HAP-1 (cell line): ENCODE data around the gene MAGEB5.
"Not testable (repeated sequence)": the region's sequence is repeated elsewhere in the genome, so short reads cannot be mapped to it uniquely, and the experiment has no call there.

Source experiments
- DNase-seq, 2 experiments: peaks; one replicate each; pipeline ENCODE4 v3.0.0-alpha.2; 2016 to 2020; ENCODE audit warnings: low spot score in 2 of 2
- H3K27me3 ChIP-seq: fragments of 250-450 bp; sonication (Bioruptor Pico); 2 replicates; pipeline ENCODE4 v1.5.1; 2020; ENCODE audit warnings: low read depth, mild to moderate bottlenecking, moderate library complexity
- H3K36me3 ChIP-seq: fragments of 250-450 bp; sonication (Bioruptor Pico); replicated peaks from 2 replicates; pipeline ENCODE4 v1.5.1; 2020; ENCODE audit warnings: mild to moderate bottlenecking
- H3K4me1 ChIP-seq: fragments of 250-450 bp; sonication (Bioruptor Pico); 2 replicates; pipeline ENCODE4 v1.5.1; 2020; ENCODE audit warnings: mild to moderate bottlenecking
- H3K4me3 ChIP-seq: fragments of 250-450 bp; sonication (Bioruptor Pico); 2 replicates; pipeline ENCODE4 v1.5.1; 2020; ENCODE audit warnings: mild to moderate bottlenecking, moderate library complexity
- H3K9me3 ChIP-seq: fragments of 250-450 bp; sonication (Bioruptor Pico); 2 replicates; pipeline ENCODE4 v1.5.1; 2020; ENCODE audit warnings: mild to moderate bottlenecking, moderate library complexity
- in situ Hi-C: fragments of 300-500 bp; cut with MboI; formaldehyde crosslinking; loops from 3 replicates; pipeline ENCODE4 v1.14.3; 2020; ENCODE audit warnings: low sequenced_read_pairs, inconsistent platforms, mixed read lengths

MAGEB5 gene, protein sequence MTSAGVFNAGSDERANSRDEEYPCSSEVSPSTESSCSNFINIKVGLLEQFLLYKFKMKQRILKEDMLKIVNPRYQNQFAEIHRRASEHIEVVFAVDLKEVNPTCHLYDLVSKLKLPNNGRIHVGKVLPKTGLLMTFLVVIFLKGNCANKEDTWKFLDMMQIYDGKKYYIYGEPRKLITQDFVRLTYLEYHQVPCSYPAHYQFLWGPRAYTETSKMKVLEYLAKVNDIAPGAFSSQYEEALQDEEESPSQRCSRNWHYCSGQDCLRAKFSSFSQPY

GRCh38 chrX:26215869-26216268 lies at the start of gene MAGEB5:
MAGEB5 (plus strand) TSS chrX:26216169; CDS start chrX:26217302, 1,133 bp downstream.
- Histone ChIP-seq H3K4me3 (no peak within 1 kb of the TSS), H3K4me1 (no peaks in the 10 kb centered on the region)

GRCh38 chrX:26192204-26192603 lies 23.8 kb upstream of the MAGEB5 start, which contains the start of gene MAGEB6:
MAGEB6 (plus strand) TSS chrX:26192440; CDS start chrX:26193847, 1,407 bp downstream.
- in situ Hi-C loops, result no loop called here
- Histone ChIP-seq H3K27me3 (no peaks in the 10 kb centered on the region), H3K9me3 (no peaks in the 10 kb centered on the region), H3K36me3 (no peaks in the 10 kb centered on the region), H3K4me3 (no peak within 1 kb of the TSS), H3K4me1 (no peaks in the 10 kb centered on the region)
- DNase-seq, result peak in 1 of 2 experiments; percentile 12

More at GRCh38 chrX:26215869-26216268, at the start of gene MAGEB5:
- in situ Hi-C loops, result no loop called here
- Histone ChIP-seq H3K9me3 (no peaks in the 10 kb centered on the region), H3K27me3 (no peaks in the 10 kb centered on the region), H3K36me3 (no peaks in the 10 kb centered on the region)
- DNase-seq, result no peak

DNA sequence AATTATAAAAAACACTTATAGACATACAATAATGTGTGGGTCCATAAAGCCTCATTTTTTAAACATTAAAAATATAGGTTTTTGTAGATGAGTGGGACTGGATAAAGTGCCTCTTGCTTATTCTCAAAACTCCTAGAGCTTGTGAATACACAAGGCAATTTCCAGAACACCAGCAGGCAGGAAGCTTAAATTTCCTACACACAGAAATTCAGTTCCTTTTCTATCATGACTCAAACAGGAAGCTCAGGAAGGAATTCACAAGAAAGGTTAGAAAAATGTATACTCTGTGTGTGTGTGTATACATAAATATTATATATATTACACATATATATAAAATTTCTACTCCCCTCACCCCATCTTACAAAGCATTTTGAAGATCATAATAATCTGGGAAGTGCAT lies 12.4 kb upstream of the MAGEB5 start:
- Histone ChIP-seq H3K9me3 (no peaks in the 10 kb centered on the region), H3K4me1 (no peaks in the 10 kb centered on the region), H3K36me3 (no peaks in the 10 kb centered on the region), H3K4me3 (no peak overlapping the region), H3K27me3 (no peaks in the 10 kb centered on the region)
- in situ Hi-C loops, result no loop called here
- no peak for DNase-seq

- H3K9me3 ChIP-seq, H3K27me3 ChIP-seq, DNase-seq, H3K4me1 ChIP-seq, in situ Hi-C loops, H3K36me3 ChIP-seq, H3K4me3 ChIP-seq: not testable (repeated sequence)
Observed at GRCh38 chrX:26204717-26205116, 11.3 kb upstream of the MAGEB5 start.

- Histone ChIP-seq H3K27me3 (no peaks in the 10 kb centered on the region), H3K4me1 (no peaks in the 10 kb centered on the region), H3K9me3 (no peaks in the 10 kb centered on the region), H3K36me3 (no peaks in the 10 kb centered on the region), H3K4me3 (no peak overlapping the region)
- in situ Hi-C loops, result no loop called here
- DNase-seq, result no peak
Observed at GRCh38 chrX:26208012-26208411, 8.0 kb upstream of the MAGEB5 start.

DNA sequence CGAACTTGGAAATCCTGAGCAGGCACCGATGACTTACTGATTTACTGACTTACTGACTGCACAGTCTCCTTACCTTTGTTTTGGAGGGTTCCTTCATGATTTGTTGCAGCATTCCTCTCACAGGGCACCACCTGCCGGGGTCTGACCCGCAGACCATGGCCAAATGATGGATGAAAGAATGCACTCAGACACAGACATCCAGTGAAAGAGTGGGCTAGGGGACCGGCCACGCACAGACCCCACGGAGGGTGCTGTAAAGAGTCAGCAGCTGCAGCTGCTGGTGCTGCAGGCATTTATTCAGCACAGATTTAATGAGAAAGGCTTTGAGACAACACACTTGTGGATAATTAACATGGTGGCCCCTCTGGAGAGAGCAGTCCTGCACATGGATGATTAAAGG lies 3.4 kb downstream of the MAGEB5 start:
- in situ Hi-C loops, result no loop called here
- H3K9me3 ChIP-seq, result no peaks in the 10 kb centered on the region

DNA sequence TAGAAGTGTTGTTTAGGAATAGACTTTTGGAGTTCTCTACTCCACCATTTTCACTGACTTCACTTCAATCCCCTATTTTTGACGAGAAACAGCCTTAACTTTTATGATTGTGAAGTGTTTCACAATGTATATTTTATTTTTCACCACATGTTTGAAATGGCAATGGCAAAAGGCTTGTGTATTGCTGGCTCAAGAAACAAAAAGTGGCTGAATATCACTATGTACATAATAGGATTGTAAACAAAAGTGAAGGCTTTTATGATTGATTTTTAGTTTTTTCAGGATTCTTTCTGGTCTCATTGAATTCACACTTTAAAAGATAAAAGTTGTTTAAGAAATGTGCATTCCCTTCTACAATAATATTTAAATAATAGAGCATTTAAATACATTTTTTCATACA lies 18.2 kb downstream of the MAGEB5 start:
- in situ Hi-C loops, result no loop called here
- 0 out of 2 replicates have a peak, but pooled peaks cover 3% of the 10 kb centered on the region for H3K9me3 ChIP-seq
- no peak overlapping the region for H3K4me3 ChIP-seq
- H3K4me1 ChIP-seq, result no peaks in the 10 kb centered on the region
- no peaks in the 10 kb centered on the region for H3K36me3 ChIP-seq
- no peak for DNase-seq
- H3K27me3 ChIP-seq, result no peaks in the 10 kb centered on the region

More for the DNA sequence above, 3.4 kb downstream of the MAGEB5 start:
- no peak for DNase-seq
- Histone ChIP-seq H3K4me3 (no peak overlapping the region), H3K27me3 (no peaks in the 10 kb centered on the region), H3K36me3 (no peaks in the 10 kb centered on the region), H3K4me1 (no peaks in the 10 kb centered on the region)

- H3K4me1 ChIP-seq, result no peaks in the 10 kb centered on the region
- H3K9me3 ChIP-seq, result no peaks in the 10 kb centered on the region
- no peak for DNase-seq
- H3K36me3 ChIP-seq, result no peaks in the 10 kb centered on the region
- no peak overlapping the region for H3K4me3 ChIP-seq
- in situ Hi-C loops, result no loop called here
- H3K27me3 ChIP-seq, result no peaks in the 10 kb centered on the region
Observed at GRCh38 chrX:26253526-26253925, 37.6 kb downstream of the MAGEB5 start.

- in situ Hi-C loops, result no loop called here
- Histone ChIP-seq H3K27me3 (no peaks in the 10 kb centered on the region), H3K9me3 (no peaks in the 10 kb centered on the region), H3K4me3 (no peak overlapping the region), H3K36me3 (no peaks in the 10 kb centered on the region), H3K4me1 (no peaks in the 10 kb centered on the region)
- DNase-seq, result no peak
Observed at GRCh38 chrX:26254436-26254835, 38.5 kb downstream of the MAGEB5 start.

GRCh38 chrX:26262121-26262523 lies 46.2 kb downstream of the MAGEB5 start:
- Histone ChIP-seq H3K36me3 (no peaks in the 10 kb centered on the region), H3K9me3 (no peaks in the 10 kb centered on the region), H3K4me1 (no peaks in the 10 kb centered on the region), H3K4me3 (no peak overlapping the region), H3K27me3 (no peaks in the 10 kb centered on the region)
- in situ Hi-C loops, result no loop called here
- no peak for DNase-seq
